A549 (cell line): Measurements from ENCODE around the gene MEIOSIN.

Experiments
- CHD2 ChIP-seq: fragments of 150-350 bp; IDR thresholded peaks from 2 replicates; pipeline ENCODE4 v1.6.1; 2014; ENCODE audit warnings: low read length; ENCODE audit not compliant: partially characterized antibody
- FOSB ChIP-seq: fragments of 250-450 bp; sonication (Bioruptor Pico); IDR thresholded peaks from 2 replicates; pipeline ENCODE4 v1.5.0; 2020; ENCODE audit warnings: mild to moderate bottlenecking, moderate library complexity
- POLR2A ChIP-seq: IDR thresholded peaks from 2 replicates; pipeline ENCODE4 v1.6.1; 2012; ENCODE audit warnings: mild to moderate bottlenecking, low read length
- RNF2 ChIP-seq: fragments of 200-600 bp; sonication (generic); IDR thresholded peaks from 2 replicates; pipeline ENCODE4 v1.6.1; 2016; ENCODE audit warnings: low read depth, mild to moderate bottlenecking, antibody characterized with exemption, moderate library complexity, borderline replicate concordance
- TF ChIP-seq, protein P1 (sequence below): fragments of >200 bp; sonication (Bioruptor Twin); formaldehyde crosslinking; IDR thresholded peaks from 3 replicates; pipeline ENCODE4 v1.5.1; 2016

DNA sequence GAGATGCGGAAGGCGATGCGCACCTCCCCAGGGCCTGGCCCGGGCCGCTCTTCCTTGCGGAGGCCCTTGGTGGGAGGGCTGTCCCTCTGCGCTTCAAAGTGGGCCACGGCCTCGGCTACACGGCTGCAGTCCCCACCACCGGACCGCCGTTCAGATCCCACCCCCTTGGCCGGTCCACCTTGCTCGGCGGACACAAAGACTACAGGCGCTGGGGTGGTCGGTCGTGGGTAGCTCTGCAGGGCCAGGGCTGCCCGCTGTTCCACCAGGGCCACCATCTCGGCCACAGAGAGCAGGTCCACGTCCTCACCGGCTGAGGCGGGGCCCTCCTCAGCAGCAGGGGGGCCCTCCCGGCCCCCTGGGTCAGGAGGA, 20.6 kb upstream of the MEIOSIN start:
- TF ChIP-seq CHD2 (no peak), RNF2 (no peak), POLR2A (no peak), FOSB (CRISPR knock-in tag) (no peak)
- TF ChIP-seq, protein P1, sequence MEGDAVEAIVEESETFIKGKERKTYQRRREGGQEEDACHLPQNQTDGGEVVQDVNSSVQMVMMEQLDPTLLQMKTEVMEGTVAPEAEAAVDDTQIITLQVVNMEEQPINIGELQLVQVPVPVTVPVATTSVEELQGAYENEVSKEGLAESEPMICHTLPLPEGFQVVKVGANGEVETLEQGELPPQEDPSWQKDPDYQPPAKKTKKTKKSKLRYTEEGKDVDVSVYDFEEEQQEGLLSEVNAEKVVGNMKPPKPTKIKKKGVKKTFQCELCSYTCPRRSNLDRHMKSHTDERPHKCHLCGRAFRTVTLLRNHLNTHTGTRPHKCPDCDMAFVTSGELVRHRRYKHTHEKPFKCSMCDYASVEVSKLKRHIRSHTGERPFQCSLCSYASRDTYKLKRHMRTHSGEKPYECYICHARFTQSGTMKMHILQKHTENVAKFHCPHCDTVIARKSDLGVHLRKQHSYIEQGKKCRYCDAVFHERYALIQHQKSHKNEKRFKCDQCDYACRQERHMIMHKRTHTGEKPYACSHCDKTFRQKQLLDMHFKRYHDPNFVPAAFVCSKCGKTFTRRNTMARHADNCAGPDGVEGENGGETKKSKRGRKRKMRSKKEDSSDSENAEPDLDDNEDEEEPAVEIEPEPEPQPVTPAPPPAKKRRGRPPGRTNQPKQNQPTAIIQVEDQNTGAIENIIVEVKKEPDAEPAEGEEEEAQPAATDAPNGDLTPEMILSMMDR, result no peak
